HL-60 (cell line): Measurements from ENCODE around the gene PCYT1B.

ENCODE experiments used
- POLR2AphosphoS5 ChIP-seq: IDR thresholded peaks from 2 replicates; pipeline ENCODE4 v1.6.1; 2012; ENCODE audit warnings: low read depth
- TF ChIP-seq, protein P1 (sequence below): IDR thresholded peaks from one replicate; pipeline ENCODE4 v1.5.1; 2011; ENCODE audit warnings: low read length, control low read depth, inconsistent platforms; ENCODE audit not compliant: insufficient read depth

- TF ChIP-seq, protein P1, sequence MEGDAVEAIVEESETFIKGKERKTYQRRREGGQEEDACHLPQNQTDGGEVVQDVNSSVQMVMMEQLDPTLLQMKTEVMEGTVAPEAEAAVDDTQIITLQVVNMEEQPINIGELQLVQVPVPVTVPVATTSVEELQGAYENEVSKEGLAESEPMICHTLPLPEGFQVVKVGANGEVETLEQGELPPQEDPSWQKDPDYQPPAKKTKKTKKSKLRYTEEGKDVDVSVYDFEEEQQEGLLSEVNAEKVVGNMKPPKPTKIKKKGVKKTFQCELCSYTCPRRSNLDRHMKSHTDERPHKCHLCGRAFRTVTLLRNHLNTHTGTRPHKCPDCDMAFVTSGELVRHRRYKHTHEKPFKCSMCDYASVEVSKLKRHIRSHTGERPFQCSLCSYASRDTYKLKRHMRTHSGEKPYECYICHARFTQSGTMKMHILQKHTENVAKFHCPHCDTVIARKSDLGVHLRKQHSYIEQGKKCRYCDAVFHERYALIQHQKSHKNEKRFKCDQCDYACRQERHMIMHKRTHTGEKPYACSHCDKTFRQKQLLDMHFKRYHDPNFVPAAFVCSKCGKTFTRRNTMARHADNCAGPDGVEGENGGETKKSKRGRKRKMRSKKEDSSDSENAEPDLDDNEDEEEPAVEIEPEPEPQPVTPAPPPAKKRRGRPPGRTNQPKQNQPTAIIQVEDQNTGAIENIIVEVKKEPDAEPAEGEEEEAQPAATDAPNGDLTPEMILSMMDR: no peak
- no peak for TF ChIP-seq POLR2AphosphoS5
Measured at GRCh38 chrX:24528605-24529004, 118.5 kb downstream of the PCYT1B start.
